ENCODE data around the gene CEP152. TPM values are rescaled to one million over a fixed set of nuclear protein-coding genes. Genes with fewer than 3 reads are reported as not detected.

Gene CEP152
- polyA plus RNA-seq, 1 donor from 2014 or later, result 1.3 TPM

DNA sequence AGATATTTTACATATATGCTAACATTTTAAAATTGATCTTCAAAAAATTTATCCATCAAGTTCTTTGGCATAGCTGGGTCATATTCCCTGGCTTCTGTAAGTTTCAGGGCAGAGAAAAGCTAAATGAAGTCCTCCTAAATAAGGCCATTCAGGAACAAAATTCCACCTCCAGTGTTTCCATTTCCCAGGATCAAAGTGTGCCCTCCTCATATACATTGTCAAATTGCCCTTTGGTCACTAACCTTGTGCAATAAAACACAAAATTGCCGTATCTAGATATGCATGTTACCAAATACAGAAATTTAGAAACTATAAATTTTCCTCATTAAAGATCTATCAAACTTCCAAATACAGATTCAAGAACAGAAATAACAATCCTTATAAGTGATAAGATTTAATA is 10.6 kb downstream of the CEP152 start:
- H3K27ac ChIP-seq (ENCODE audit: low read length), result no peak overlapping the region
- H3K9me2 ChIP-seq (ENCODE audit: insufficient read depth, low read length), result no peaks in the 10 kb centered on the region
- no peaks in the 10 kb centered on the region for H3K36me3 ChIP-seq (ENCODE audit: insufficient read depth, low read length)
- no peak overlapping the region for H3K4me2 ChIP-seq (ENCODE audit: low read length)
- H3K4me3 ChIP-seq (ENCODE audit: low read length), result no peak overlapping the region
- no peaks in the 10 kb centered on the region for H3K9me3 ChIP-seq (ENCODE audit: low read length)
- no peaks in the 10 kb centered on the region for H3K79me2 ChIP-seq (replicated peaks; ENCODE audit: insufficient read depth, low read length)
- no peaks in the 10 kb centered on the region for H3K27me3 ChIP-seq (ENCODE audit: insufficient read depth, low read depth, low read length)
- no peaks in the 10 kb centered on the region for H3F3A ChIP-seq (ENCODE audit: insufficient read depth, low read length, poor library complexity, severe bottlenecking)
- no peak for TF ChIP-seq RAD21 (conservative IDR thresholded peaks at IDR 0.05)
- no peak for TF ChIP-seq MXI1 (conservative IDR thresholded peaks at IDR 0.05; ENCODE audit: poor library complexity, severe bottlenecking)
- TF ChIP-seq, protein P1, sequence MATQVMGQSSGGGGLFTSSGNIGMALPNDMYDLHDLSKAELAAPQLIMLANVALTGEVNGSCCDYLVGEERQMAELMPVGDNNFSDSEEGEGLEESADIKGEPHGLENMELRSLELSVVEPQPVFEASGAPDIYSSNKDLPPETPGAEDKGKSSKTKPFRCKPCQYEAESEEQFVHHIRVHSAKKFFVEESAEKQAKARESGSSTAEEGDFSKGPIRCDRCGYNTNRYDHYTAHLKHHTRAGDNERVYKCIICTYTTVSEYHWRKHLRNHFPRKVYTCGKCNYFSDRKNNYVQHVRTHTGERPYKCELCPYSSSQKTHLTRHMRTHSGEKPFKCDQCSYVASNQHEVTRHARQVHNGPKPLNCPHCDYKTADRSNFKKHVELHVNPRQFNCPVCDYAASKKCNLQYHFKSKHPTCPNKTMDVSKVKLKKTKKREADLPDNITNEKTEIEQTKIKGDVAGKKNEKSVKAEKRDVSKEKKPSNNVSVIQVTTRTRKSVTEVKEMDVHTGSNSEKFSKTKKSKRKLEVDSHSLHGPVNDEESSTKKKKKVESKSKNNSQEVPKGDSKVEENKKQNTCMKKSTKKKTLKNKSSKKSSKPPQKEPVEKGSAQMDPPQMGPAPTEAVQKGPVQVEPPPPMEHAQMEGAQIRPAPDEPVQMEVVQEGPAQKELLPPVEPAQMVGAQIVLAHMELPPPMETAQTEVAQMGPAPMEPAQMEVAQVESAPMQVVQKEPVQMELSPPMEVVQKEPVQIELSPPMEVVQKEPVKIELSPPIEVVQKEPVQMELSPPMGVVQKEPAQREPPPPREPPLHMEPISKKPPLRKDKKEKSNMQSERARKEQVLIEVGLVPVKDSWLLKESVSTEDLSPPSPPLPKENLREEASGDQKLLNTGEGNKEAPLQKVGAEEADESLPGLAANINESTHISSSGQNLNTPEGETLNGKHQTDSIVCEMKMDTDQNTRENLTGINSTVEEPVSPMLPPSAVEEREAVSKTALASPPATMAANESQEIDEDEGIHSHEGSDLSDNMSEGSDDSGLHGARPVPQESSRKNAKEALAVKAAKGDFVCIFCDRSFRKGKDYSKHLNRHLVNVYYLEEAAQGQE (IDR thresholded peaks at IDR 0.05; ENCODE audit: borderline replicate concordance), result no peak
- no peak for TF ChIP-seq TAF1 (IDR thresholded peaks at IDR 0.05; ENCODE audit: low read depth)
- no peak for TF ChIP-seq EP300 (conservative IDR thresholded peaks at IDR 0.05; ENCODE audit: poor library complexity, severe bottlenecking)
- TF ChIP-seq SMC3 (conservative IDR thresholded peaks at IDR 0.05; ENCODE audit: poor library complexity), result no peak
- TF ChIP-seq EZH2 (IDR thresholded peaks at IDR 0.05; ENCODE audit: borderline replicate concordance, insufficient read depth, low read length, poor library complexity, severe bottlenecking), result no peak
- no peak for TF ChIP-seq POLR2AphosphoS5 (IDR thresholded peaks at IDR 0.05)
- TF ChIP-seq, protein P2, sequence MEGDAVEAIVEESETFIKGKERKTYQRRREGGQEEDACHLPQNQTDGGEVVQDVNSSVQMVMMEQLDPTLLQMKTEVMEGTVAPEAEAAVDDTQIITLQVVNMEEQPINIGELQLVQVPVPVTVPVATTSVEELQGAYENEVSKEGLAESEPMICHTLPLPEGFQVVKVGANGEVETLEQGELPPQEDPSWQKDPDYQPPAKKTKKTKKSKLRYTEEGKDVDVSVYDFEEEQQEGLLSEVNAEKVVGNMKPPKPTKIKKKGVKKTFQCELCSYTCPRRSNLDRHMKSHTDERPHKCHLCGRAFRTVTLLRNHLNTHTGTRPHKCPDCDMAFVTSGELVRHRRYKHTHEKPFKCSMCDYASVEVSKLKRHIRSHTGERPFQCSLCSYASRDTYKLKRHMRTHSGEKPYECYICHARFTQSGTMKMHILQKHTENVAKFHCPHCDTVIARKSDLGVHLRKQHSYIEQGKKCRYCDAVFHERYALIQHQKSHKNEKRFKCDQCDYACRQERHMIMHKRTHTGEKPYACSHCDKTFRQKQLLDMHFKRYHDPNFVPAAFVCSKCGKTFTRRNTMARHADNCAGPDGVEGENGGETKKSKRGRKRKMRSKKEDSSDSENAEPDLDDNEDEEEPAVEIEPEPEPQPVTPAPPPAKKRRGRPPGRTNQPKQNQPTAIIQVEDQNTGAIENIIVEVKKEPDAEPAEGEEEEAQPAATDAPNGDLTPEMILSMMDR (IDR thresholded peaks at IDR 0.05; ENCODE audit: poor library complexity, severe bottlenecking), result no peak
- H2AFZ ChIP-seq (ENCODE audit: low read depth, low read length), result no peak overlapping the region
- H3K9ac ChIP-seq (ENCODE audit: low read length), result no peak overlapping the region
- no peaks in the 10 kb centered on the region for H4K20me1 ChIP-seq (ENCODE audit: insufficient read depth)

DNA sequence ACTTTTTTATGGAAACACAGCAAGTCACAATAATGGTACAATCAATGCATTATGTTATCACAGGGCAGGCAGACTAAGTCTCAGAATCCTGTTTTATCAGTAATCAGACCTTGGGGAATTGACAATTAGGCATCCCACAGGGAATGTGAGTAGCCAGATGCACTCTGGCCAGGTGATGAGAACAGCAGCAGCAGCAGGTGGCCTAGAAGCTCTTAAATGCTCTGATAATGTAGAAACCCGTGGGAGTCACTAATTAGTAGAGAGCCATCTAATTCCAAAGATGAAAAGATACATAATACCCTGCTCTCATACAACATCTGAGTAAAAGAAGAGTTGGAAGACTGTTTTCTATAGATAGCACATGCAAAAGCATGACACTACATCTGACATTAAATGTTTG is 12.6 kb downstream of the CEP152 start:
- peak; percentile 62 for TF ChIP-seq POLR2AphosphoS5 (IDR thresholded peaks at IDR 0.05)
- TF ChIP-seq EP300 (conservative IDR thresholded peaks at IDR 0.05; ENCODE audit: poor library complexity, severe bottlenecking), result no peak
- Histone ChIP-seq H2AFZ (ENCODE audit: low read depth, low read length) (no peak overlapping the region), H3K4me3 (ENCODE audit: low read length) (no peak overlapping the region)

DNA sequence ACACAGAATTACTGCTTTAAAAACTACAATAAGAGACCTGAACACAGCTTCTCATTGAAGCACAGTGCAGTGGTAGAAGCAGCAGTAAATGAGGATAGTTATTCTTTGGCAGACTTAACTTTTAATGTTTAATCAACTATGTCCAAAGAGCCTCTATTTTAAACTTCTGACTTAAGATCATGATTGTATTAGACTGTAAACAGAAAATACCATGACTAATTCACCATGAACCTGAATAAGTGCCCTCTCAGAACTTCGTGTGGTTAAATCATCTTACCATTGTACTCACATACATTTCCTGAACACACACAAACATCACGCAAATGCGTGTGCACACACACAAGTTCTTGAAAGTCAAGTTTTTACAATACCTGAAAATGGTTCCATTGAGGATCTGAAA is 13.9 kb downstream of the CEP152 start:
- Histone ChIP-seq H3K4me2 (ENCODE audit: low read length) (no peak overlapping the region), H3K9me3 (ENCODE audit: low read length) (no peaks in the 10 kb centered on the region), H3K9me2 (ENCODE audit: insufficient read depth, low read length) (no peaks in the 10 kb centered on the region), H3K9ac (ENCODE audit: low read length) (no peak overlapping the region), H4K20me1 (ENCODE audit: insufficient read depth) (no peaks in the 10 kb centered on the region), H3K27ac (ENCODE audit: low read length) (no peak overlapping the region), H2AFZ (ENCODE audit: low read depth, low read length) (no peak overlapping the region), H3K27me3 (ENCODE audit: insufficient read depth, low read depth, low read length) (no peaks in the 10 kb centered on the region), H3F3A (ENCODE audit: insufficient read depth, low read length, poor library complexity, severe bottlenecking) (no peaks in the 10 kb centered on the region), H3K4me3 (ENCODE audit: low read length) (no peak overlapping the region), H3K36me3 (ENCODE audit: insufficient read depth, low read length) (no peaks in the 10 kb centered on the region), H3K79me2 (replicated peaks; ENCODE audit: insufficient read depth, low read length) (no peaks in the 10 kb centered on the region)
- TF ChIP-seq, protein P1 (IDR thresholded peaks at IDR 0.05; ENCODE audit: borderline replicate concordance), result no peak
- TF ChIP-seq MXI1 (conservative IDR thresholded peaks at IDR 0.05; ENCODE audit: poor library complexity, severe bottlenecking) (no peak), SMC3 (conservative IDR thresholded peaks at IDR 0.05; ENCODE audit: poor library complexity) (no peak), EP300 (conservative IDR thresholded peaks at IDR 0.05; ENCODE audit: poor library complexity, severe bottlenecking) (no peak), RAD21 (conservative IDR thresholded peaks at IDR 0.05) (no peak), TAF1 (IDR thresholded peaks at IDR 0.05; ENCODE audit: low read depth) (no peak), EZH2 (IDR thresholded peaks at IDR 0.05; ENCODE audit: borderline replicate concordance, insufficient read depth, low read length, poor library complexity, severe bottlenecking) (no peak), POLR2AphosphoS5 (IDR thresholded peaks at IDR 0.05) (no peak)
- TF ChIP-seq, protein P2 (IDR thresholded peaks at IDR 0.05; ENCODE audit: poor library complexity, severe bottlenecking), result no peak

More for the DNA sequence above, 12.6 kb downstream of the CEP152 start:
- Histone ChIP-seq H3K79me2 (replicated peaks; ENCODE audit: insufficient read depth, low read length) (no peaks in the 10 kb centered on the region), H3K4me2 (ENCODE audit: low read length) (no peak overlapping the region), H3K27me3 (ENCODE audit: insufficient read depth, low read depth, low read length) (no peaks in the 10 kb centered on the region), H4K20me1 (ENCODE audit: insufficient read depth) (no peaks in the 10 kb centered on the region), H3K27ac (ENCODE audit: low read length) (no peak overlapping the region), H3K9me2 (ENCODE audit: insufficient read depth, low read length) (no peaks in the 10 kb centered on the region), H3K9me3 (ENCODE audit: low read length) (no peaks in the 10 kb centered on the region), H3K36me3 (ENCODE audit: insufficient read depth, low read length) (no peaks in the 10 kb centered on the region), H3K9ac (ENCODE audit: low read length) (no peak overlapping the region), H3F3A (ENCODE audit: insufficient read depth, low read length, poor library complexity, severe bottlenecking) (no peaks in the 10 kb centered on the region)

All from neural cell (in vitro differentiated cells).